HT-29 (cell line): ENCODE data around the gene ARHGEF37. TPM values are rescaled to one million over a fixed set of nuclear protein-coding genes. Genes with fewer than 3 reads are reported as not detected.
"Not testable (repeated sequence)": the region's sequence is repeated elsewhere in the genome, so short reads cannot be mapped to it uniquely, and the experiment has no call there.

Source experiments
- DNase-seq: peaks from one replicate; pipeline ENCODE4 v3.0.0-alpha.2; 2015; ENCODE audit warnings: low spot score
- total RNA-seq: library from RNA; depleted of rRNA; stranded (reverse); fragments of >200 nt; shearing (Covaris generic); gene quantifications from 2 replicates; pipeline ENCODE4 v1.2.3, GENCODE V29; 2014

Gene ARHGEF37
- total RNA-seq, 1 experiment from 2014 or later, result 0.15 TPM

- no peak for DNase-seq
Observed at GRCh38 chr5:149647334-149647733, 66.0 kb downstream of the ARHGEF37 start.

GRCh38 chr5:149648464-149649393 is 67.4 kb downstream of the ARHGEF37 start:
- not testable (repeated sequence) for DNase-seq

GRCh38 chr5:149649730-149650129 is 68.4 kb downstream of the ARHGEF37 start:
- DNase-seq, result not testable (repeated sequence)

- DNase-seq, result no peak
Observed at GRCh38 chr5:149651686-149652085, 70.4 kb downstream of the ARHGEF37 start.

- DNase-seq, result no peak
Observed at GRCh38 chr5:149652697-149653096, 71.4 kb downstream of the ARHGEF37 start.

GRCh38 chr5:149654231-149654630 is 72.9 kb downstream of the ARHGEF37 start:
- no peak for DNase-seq

- no peak for DNase-seq
Observed at GRCh38 chr5:149654883-149655505, 73.7 kb downstream of the ARHGEF37 start.

- DNase-seq, result peak; percentile 63
Observed at GRCh38 chr5:149656576-149657182, 75.4 kb downstream of the ARHGEF37 start.

GRCh38 chr5:149657324-149657723 is 76.0 kb downstream of the ARHGEF37 start:
- DNase-seq, result no peak

- no peak for DNase-seq
Observed at GRCh38 chr5:149658299-149658698, 77.0 kb downstream of the ARHGEF37 start.

GRCh38 chr5:149664083-149664482 is 82.8 kb downstream of the ARHGEF37 start:
- DNase-seq, result no peak

GRCh38 chr5:149664666-149665415 is 83.5 kb downstream of the ARHGEF37 start:
- DNase-seq, result no peak

- no peak for DNase-seq
Observed at GRCh38 chr5:149665416-149666175, 84.3 kb downstream of the ARHGEF37 start.

- DNase-seq, result no peak
Observed at GRCh38 chr5:149666212-149666852, 85.0 kb downstream of the ARHGEF37 start.

GRCh38 chr5:149667084-149667828 is 86.0 kb downstream of the ARHGEF37 start:
- DNase-seq, result peak; percentile 78

GRCh38 chr5:149667829-149668330 is 86.6 kb downstream of the ARHGEF37 start:
- no peak for DNase-seq

GRCh38 chr5:149669273-149669672 is 88.0 kb downstream of the ARHGEF37 start:
- not testable (repeated sequence) for DNase-seq

- DNase-seq, result no peak
Observed at GRCh38 chr5:149671544-149671943, 90.2 kb downstream of the ARHGEF37 start.

GRCh38 chr5:149672701-149673476 is 91.6 kb downstream of the ARHGEF37 start:
- no peak for DNase-seq
